Left lung (tissue), 10 donors: ENCODE measurements around the gene PHF11. TPM values are rescaled to one million over a fixed set of nuclear protein-coding genes. Genes with fewer than 3 reads are reported as not detected.
A peak's percentile ranks its signal among the peaks of the same experiment; 100 is the strongest.

Experiments used
- ATAC-seq: fragments of 200-7000 bp; cut with Tn5 transposase; one replicate; pipeline ENCODE4 v1.9.1; 2020; ENCODE audit warnings: moderate library complexity
- DNase-seq, 4 donors: peaks; one replicate each; pipeline ENCODE4 v3.0.0-alpha.2; 2013 to 2020
- H3K27ac ChIP-seq, 2 donors: fragments of 200-600 bp; sonication (generic) in 1 of 2; one replicate each; pipeline versions ENCODE4 v1.5.0 to v1.8.0; 2020 to 2021
- H3K27me3 ChIP-seq, 2 donors: fragments of 200-600 bp; sonication (generic) in 1 of 2; one replicate each; pipeline versions ENCODE4 v1.5.0 to v1.8.0; 2020 to 2021
- H3K36me3 ChIP-seq, 2 donors: fragments of 200-600 bp; sonication (generic) in 1 of 2; one replicate each; pipeline versions ENCODE4 v1.5.0 to v1.8.0; 2020 to 2021
- H3K4me1 ChIP-seq, 2 donors: fragments of 200-600 bp; one replicate each; pipeline ENCODE4 v1.8.0; 2021
- H3K4me3 ChIP-seq, 2 donors: fragments of 200-600 bp; sonication (generic) in 1 of 2; one replicate each; pipeline versions ENCODE4 v1.5.0 to v1.8.0; 2020 to 2021; ENCODE audit warnings: mild to moderate bottlenecking in 1 of 2
- H3K9me3 ChIP-seq, 2 donors: fragments of 200-600 bp; sonication (generic) in 1 of 2; one replicate each; pipeline versions ENCODE4 v1.5.0 to v1.8.0; 2020 to 2021
- CTCF ChIP-seq, 2 donors: fragments of 200-600 bp; sonication (generic) in 1 of 2; IDR thresholded peaks; one replicate each; pipeline versions ENCODE4 v1.5.0 to v1.8.0; 2021; ENCODE audit warnings: antibody characterized with exemption in 2 of 2
- intact Hi-C, 2 donors: fragments of 100-400 bp; cut with DNase I; formaldehyde crosslinking; loops; one replicate each; pipeline versions ENCODE4 v1.11.2 to v1.14.2; 2022
- polyA plus RNA-seq, 6 donors: library from polyadenylated mRNA; unstranded; fragments of 120-200 nt; gene quantifications; one replicate each; pipeline ENCODE4 v1.2.1, GENCODE V29; 2013; ENCODE audit not compliant: insufficient read length in 6 of 6
- total RNA-seq, 2 donors: library from RNA; stranded (reverse); fragmentation: NEBNext Ultra II Directional; extraction: Animal tissue kit (Norgen Biotek cat#: 25700); gene quantifications; one replicate each; pipeline ENCODE4 v1.2.1, GENCODE V29; 2021
- donor health status: DM: no; HTN: yes; CAD: no.
- donor health status: DM: no; HTN: no; CAD: no.

PHF11 gene
- total and polyA plus RNA-seq, 8 donors, result 42.9 to 80.2 (median 71.4) TPM

GRCh38 chr13:49457221-49457620 lies 38.5 kb upstream of the PHF11 start:
- TF ChIP-seq CTCF (IDR thresholded peaks at IDR 0.05), result no peak
- intact Hi-C loops, result no loop called here
- Histone ChIP-seq H3K4me1 (peaks cover 0 to 8% of the 10 kb centered on the region in 2 donors), H3K27me3 (no peaks in the 10 kb centered on the region), H3K4me3 (no peak overlapping the region), H3K36me3 (peaks cover 0 to 23% of the 10 kb centered on the region in 2 donors), H3K9me3 (no peaks in the 10 kb centered on the region), H3K27ac (no peak overlapping the region)
- ATAC-seq (peak; percentile 43), DNase-seq (no peak)

GRCh38 chr13:49459580-49459979 lies 36.2 kb upstream of the PHF11 start:
- ATAC-seq (no peak), DNase-seq (no peak)
- intact Hi-C loops, result no loop called here
- Histone ChIP-seq H3K9me3 (peaks cover 0 to 15% of the 10 kb centered on the region in 2 donors), H3K4me3 (no peak overlapping the region), H3K36me3 (peaks cover 0 to 44% of the 10 kb centered on the region in 2 donors), H3K4me1 (peaks cover 0 to 4% of the 10 kb centered on the region in 2 donors), H3K27me3 (no peaks in the 10 kb centered on the region), H3K27ac (no peak overlapping the region)
- no peak for TF ChIP-seq CTCF (IDR thresholded peaks at IDR 0.05)

GRCh38 chr13:49464085-49464484 lies 31.7 kb upstream of the PHF11 start:
- no peak for ATAC-seq
- Histone ChIP-seq H3K27me3 (no peaks in the 10 kb centered on the region), H3K4me3 (no peak overlapping the region), H3K36me3 (peaks cover 0 to 73% of the 10 kb centered on the region in 2 donors), H3K9me3 (peaks cover 0 to 15% of the 10 kb centered on the region in 2 donors), H3K4me1 (no peaks in the 10 kb centered on the region), H3K27ac (no peak overlapping the region)
- TF ChIP-seq CTCF (IDR thresholded peaks at IDR 0.05), result no peak
- intact Hi-C loops, result no loop called here
- DNase-seq, result no peak

GRCh38 chr13:49464621-49465325 lies 31.0 kb upstream of the PHF11 start:
- Histone ChIP-seq H3K9me3 (peaks cover 0 to 15% of the 10 kb centered on the region in 2 donors), H3K27ac (no peak overlapping the region), H3K36me3 (peaks cover 0 to 80% of the 10 kb centered on the region in 2 donors), H3K4me1 (no peaks in the 10 kb centered on the region), H3K4me3 (no peak overlapping the region), H3K27me3 (no peaks in the 10 kb centered on the region)
- ATAC-seq (peak; percentile 76), DNase-seq (no peak)
- intact Hi-C loops, result no loop called here
- no peak for TF ChIP-seq CTCF (IDR thresholded peaks at IDR 0.05)

- no peak for DNase-seq
- Histone ChIP-seq H3K36me3 (peaks cover 0 to 84% of the 10 kb centered on the region in 2 donors), H3K27ac (no peak overlapping the region), H3K4me3 (no peak overlapping the region), H3K9me3 (peaks cover 0 to 15% of the 10 kb centered on the region in 2 donors), H3K27me3 (no peaks in the 10 kb centered on the region), H3K4me1 (no peaks in the 10 kb centered on the region)
- intact Hi-C loops, result no loop called here
- ATAC-seq, result no peak
- no peak for TF ChIP-seq CTCF (IDR thresholded peaks at IDR 0.05)
These were observed 29.4 kb upstream of the PHF11 start for GRCh38 chr13:49466292-49466838.
